OCI-LY7 (cell line): ENCODE data around the gene NOB1.

Source experiments
- EZH2phosphoT487 ChIP-seq: fragments of 200-600 bp; sonication (generic); IDR thresholded peaks from 2 replicates; pipeline ENCODE4 v1.6.1; 2018; ENCODE audit warnings: low read depth, borderline replicate concordance, mild to moderate bottlenecking, mixed run types, antibody characterized with exemption, low read length, moderate library complexity, mixed read lengths
- TF ChIP-seq, protein P1 (sequence below): fragments of 200-600 bp; sonication (generic); conservative IDR thresholded peaks from 2 replicates; pipeline ENCODE4 v1.5.1; 2014; ENCODE audit warnings: mild to moderate bottlenecking, antibody characterized with exemption, low read length, moderate library complexity, mixed read lengths

GRCh38 chr16:69727916-69728270, 26.8 kb downstream of the NOB1 start:
- TF ChIP-seq, protein P1, sequence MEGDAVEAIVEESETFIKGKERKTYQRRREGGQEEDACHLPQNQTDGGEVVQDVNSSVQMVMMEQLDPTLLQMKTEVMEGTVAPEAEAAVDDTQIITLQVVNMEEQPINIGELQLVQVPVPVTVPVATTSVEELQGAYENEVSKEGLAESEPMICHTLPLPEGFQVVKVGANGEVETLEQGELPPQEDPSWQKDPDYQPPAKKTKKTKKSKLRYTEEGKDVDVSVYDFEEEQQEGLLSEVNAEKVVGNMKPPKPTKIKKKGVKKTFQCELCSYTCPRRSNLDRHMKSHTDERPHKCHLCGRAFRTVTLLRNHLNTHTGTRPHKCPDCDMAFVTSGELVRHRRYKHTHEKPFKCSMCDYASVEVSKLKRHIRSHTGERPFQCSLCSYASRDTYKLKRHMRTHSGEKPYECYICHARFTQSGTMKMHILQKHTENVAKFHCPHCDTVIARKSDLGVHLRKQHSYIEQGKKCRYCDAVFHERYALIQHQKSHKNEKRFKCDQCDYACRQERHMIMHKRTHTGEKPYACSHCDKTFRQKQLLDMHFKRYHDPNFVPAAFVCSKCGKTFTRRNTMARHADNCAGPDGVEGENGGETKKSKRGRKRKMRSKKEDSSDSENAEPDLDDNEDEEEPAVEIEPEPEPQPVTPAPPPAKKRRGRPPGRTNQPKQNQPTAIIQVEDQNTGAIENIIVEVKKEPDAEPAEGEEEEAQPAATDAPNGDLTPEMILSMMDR: no peak
- no peak for TF ChIP-seq EZH2phosphoT487
